ENCODE data around the gene AMBP. TPM values are rescaled to one million over a fixed set of nuclear protein-coding genes. Genes with fewer than 3 reads are reported as not detected.

The AMBP gene
- polyA plus RNA-seq, 1 of the 3 experiments (the other 2 are of a cell fraction), result 0.16 TPM

DNA sequence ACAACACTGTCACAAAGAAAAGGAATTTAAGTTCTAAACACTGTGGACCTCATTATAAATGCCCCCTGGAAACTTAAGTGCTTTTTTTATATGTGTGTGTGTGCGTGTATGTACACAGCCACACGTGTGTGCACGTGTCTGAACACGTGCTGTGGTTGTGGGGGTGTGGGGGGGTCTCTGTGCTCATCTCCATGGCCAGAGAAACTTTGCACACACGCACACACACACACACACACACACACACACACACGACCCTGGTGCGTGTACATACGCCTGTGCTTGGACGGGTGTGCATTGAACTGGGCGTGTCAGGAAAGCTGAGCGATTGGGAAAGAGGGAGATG, 27.9 kb downstream of the AMBP start:
- Histone ChIP-seq H3K9me3 (no peaks in the 10 kb centered on the region), H3K79me2 (ENCODE audit: insufficient read depth) (no peaks in the 10 kb centered on the region), H3K4me2 (no peak overlapping the region), H3K27me3 (ENCODE audit: insufficient read depth) (no peaks in the 10 kb centered on the region), H3K9me2 (no peaks in the 10 kb centered on the region), H3K4me1 (ENCODE audit: control insufficient read depth in 1 of 2, insufficient read depth in 2 of 2, low read depth in 1 of 2, low read length in 1 of 2) (no peaks in the 10 kb centered on the region), H3K27ac (ENCODE audit: low read depth in 2 of 2, low read length in 1 of 2) (no peak overlapping the region), H3K9ac (no peak overlapping the region), H3K4me3 (ENCODE audit: low read depth in 2 of 2, low read length in 1 of 2) (no peak overlapping the region), H3F3A (replicated peaks; ENCODE audit: insufficient read depth) (no peaks in the 10 kb centered on the region), H3K36me3 (replicated peaks in 1 of 2; ENCODE audit: control insufficient read depth in 1 of 2, insufficient read depth in 2 of 2, low read length in 1 of 2) (peaks cover 17 to 51% of the 10 kb centered on the region in 2 experiments), H4K20me1 (ENCODE audit: insufficient read depth) (no peaks in the 10 kb centered on the region), H2AFZ (ENCODE audit: low read depth) (no peak overlapping the region)
- TF ChIP-seq RCOR1 (IDR thresholded peaks at IDR 0.05; ENCODE audit: low read length) (no peak), NRF1 (IDR thresholded peaks at IDR 0.05; ENCODE audit: low read depth, low read length) (no peak), FOXM1 (IDR thresholded peaks at IDR 0.05; ENCODE audit: low read depth) (no peak), MXI1 (IDR thresholded peaks at IDR 0.05; ENCODE audit: low read depth, low read length) (no peak), TEAD4 (IDR thresholded peaks at IDR 0.05; ENCODE audit: borderline replicate concordance, insufficient read depth) (no peak), GABPA (IDR thresholded peaks at IDR 0.05; ENCODE audit: low read depth) (no peak), FOSL2 (IDR thresholded peaks at IDR 0.05; ENCODE audit: borderline replicate concordance, low read depth) (no peak), POLR2AphosphoS5 (IDR thresholded peaks at IDR 0.05; ENCODE audit: low read depth, low read length) (no peak), YY1 (IDR thresholded peaks at IDR 0.05; ENCODE audit: low read depth) (no peak), NFIC (IDR thresholded peaks at IDR 0.05; ENCODE audit: borderline replicate concordance) (no peak), JUND (IDR thresholded peaks at IDR 0.05) (no peak), GATA2 (CRISPR knock-in tag; IDR thresholded peaks at IDR 0.05) (no peak), RXRA (IDR thresholded peaks at IDR 0.05; ENCODE audit: borderline replicate concordance, low read depth) (no peak), EP300 (IDR thresholded peaks at IDR 0.05; ENCODE audit: borderline replicate concordance in 1 of 2, low read depth in 1 of 2, low read length in 1 of 2) (no peak), TAF1 (IDR thresholded peaks at IDR 0.05; ENCODE audit: borderline replicate concordance, low read depth, low read length) (no peak), CHD2 (IDR thresholded peaks at IDR 0.05; ENCODE audit: low read length, partially characterized antibody) (no peak), RAD21 (IDR thresholded peaks at IDR 0.05; ENCODE audit: low read length) (no peak)
- TF ChIP-seq, protein P1, sequence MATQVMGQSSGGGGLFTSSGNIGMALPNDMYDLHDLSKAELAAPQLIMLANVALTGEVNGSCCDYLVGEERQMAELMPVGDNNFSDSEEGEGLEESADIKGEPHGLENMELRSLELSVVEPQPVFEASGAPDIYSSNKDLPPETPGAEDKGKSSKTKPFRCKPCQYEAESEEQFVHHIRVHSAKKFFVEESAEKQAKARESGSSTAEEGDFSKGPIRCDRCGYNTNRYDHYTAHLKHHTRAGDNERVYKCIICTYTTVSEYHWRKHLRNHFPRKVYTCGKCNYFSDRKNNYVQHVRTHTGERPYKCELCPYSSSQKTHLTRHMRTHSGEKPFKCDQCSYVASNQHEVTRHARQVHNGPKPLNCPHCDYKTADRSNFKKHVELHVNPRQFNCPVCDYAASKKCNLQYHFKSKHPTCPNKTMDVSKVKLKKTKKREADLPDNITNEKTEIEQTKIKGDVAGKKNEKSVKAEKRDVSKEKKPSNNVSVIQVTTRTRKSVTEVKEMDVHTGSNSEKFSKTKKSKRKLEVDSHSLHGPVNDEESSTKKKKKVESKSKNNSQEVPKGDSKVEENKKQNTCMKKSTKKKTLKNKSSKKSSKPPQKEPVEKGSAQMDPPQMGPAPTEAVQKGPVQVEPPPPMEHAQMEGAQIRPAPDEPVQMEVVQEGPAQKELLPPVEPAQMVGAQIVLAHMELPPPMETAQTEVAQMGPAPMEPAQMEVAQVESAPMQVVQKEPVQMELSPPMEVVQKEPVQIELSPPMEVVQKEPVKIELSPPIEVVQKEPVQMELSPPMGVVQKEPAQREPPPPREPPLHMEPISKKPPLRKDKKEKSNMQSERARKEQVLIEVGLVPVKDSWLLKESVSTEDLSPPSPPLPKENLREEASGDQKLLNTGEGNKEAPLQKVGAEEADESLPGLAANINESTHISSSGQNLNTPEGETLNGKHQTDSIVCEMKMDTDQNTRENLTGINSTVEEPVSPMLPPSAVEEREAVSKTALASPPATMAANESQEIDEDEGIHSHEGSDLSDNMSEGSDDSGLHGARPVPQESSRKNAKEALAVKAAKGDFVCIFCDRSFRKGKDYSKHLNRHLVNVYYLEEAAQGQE (IDR thresholded peaks at IDR 0.05; ENCODE audit: low read depth, low read length), result no peak
- TF ChIP-seq, protein P2, sequence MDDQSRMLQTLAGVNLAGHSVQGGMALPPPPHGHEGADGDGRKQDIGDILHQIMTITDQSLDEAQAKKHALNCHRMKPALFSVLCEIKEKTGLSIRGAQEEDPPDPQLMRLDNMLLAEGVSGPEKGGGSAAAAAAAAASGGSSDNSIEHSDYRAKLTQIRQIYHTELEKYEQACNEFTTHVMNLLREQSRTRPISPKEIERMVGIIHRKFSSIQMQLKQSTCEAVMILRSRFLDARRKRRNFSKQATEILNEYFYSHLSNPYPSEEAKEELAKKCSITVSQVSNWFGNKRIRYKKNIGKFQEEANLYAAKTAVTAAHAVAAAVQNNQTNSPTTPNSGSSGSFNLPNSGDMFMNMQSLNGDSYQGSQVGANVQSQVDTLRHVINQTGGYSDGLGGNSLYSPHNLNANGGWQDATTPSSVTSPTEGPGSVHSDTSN (IDR thresholded peaks at IDR 0.05), result no peak
- TF ChIP-seq, protein P3, sequence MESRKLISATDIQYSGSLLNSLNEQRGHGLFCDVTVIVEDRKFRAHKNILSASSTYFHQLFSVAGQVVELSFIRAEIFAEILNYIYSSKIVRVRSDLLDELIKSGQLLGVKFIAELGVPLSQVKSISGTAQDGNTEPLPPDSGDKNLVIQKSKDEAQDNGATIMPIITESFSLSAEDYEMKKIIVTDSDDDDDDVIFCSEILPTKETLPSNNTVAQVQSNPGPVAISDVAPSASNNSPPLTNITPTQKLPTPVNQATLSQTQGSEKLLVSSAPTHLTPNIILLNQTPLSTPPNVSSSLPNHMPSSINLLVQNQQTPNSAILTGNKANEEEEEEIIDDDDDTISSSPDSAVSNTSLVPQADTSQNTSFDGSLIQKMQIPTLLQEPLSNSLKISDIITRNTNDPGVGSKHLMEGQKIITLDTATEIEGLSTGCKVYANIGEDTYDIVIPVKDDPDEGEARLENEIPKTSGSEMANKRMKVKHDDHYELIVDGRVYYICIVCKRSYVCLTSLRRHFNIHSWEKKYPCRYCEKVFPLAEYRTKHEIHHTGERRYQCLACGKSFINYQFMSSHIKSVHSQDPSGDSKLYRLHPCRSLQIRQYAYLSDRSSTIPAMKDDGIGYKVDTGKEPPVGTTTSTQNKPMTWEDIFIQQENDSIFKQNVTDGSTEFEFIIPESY (IDR thresholded peaks at IDR 0.05; ENCODE audit: borderline replicate concordance, low read depth), result no peak
- 94% methylated on average over 11 of the region's 11 CpGs for WGBS (ENCODE audit: low lambda C conversion rate)
- DNase-seq, result no peak
- ChIA-PET POLR2A (no interaction called here), CTCF (interaction anchor here (1.1 kb wide), 1 partner anchor 17 kb away, joined by 3 read pairs; no protein-coding TSS in a partner anchor)
